Natural killer cell (primary cell): Measurements from ENCODE around the gene LONP1. TPM values are rescaled to one million over a fixed set of nuclear protein-coding genes. Genes with fewer than 3 reads are reported as not detected.

Source experiments
- ATAC-seq, 3 donors: fragments of 150-1000 bp in 2 of 3; fragments of 200-7000 bp in 1 of 3; cut with Tn5 transposase; 1 replicate in 1 of 3; 2 replicates in 2 of 3; pipeline ENCODE4 v1.10.0; 2021; ENCODE audit warnings: mild to moderate bottlenecking in 2 of 3, moderate library complexity in 2 of 3
- DNase-seq, 2 donors: peaks; one replicate each; pipeline versions ENCODE4 v3.0.0 to v3.0.0-alpha.2; 2013 to 2021; ENCODE audit warnings: mixed read lengths in 1 of 2
- H3K27ac ChIP-seq: one replicate; pipeline ENCODE4 v1.5.1; 2013; ENCODE audit warnings: mild to moderate bottlenecking, low read length
- H3K27me3 ChIP-seq: one replicate; pipeline ENCODE4 v1.6.1; 2013; ENCODE audit warnings: low read length; ENCODE audit not compliant: control insufficient read depth, insufficient read depth
- H3K36me3 ChIP-seq: one replicate; pipeline ENCODE4 v1.6.1; 2013; ENCODE audit warnings: low read length; ENCODE audit not compliant: control insufficient read depth, insufficient read depth
- H3K4me1 ChIP-seq: one replicate; pipeline ENCODE4 v1.6.1; 2013; ENCODE audit warnings: low read length; ENCODE audit not compliant: control insufficient read depth, insufficient read depth
- H3K4me3 ChIP-seq: one replicate; pipeline ENCODE4 v1.5.1; 2013; ENCODE audit warnings: low read length
- H3K9me3 ChIP-seq: one replicate; pipeline ENCODE4 v1.6.1; 2013; ENCODE audit warnings: low read length; ENCODE audit not compliant: control insufficient read depth, insufficient read depth
- H3K27ac Mint-ChIP-seq, 2 donors: one replicate each; pipeline ENCODE4 v1.8.0; 2022; ENCODE audit warnings: mild to moderate bottlenecking in 2 of 2, mixed read lengths in 2 of 2, moderate library complexity in 1 of 2
- H3K27me3 Mint-ChIP-seq, 2 donors: one replicate each; pipeline ENCODE4 v1.8.0; 2022; ENCODE audit warnings: low read depth in 2 of 2, mixed read lengths in 2 of 2
- H3K36me3 Mint-ChIP-seq: one replicate; pipeline ENCODE4 v1.8.0; 2022; ENCODE audit warnings: mixed read lengths
- H3K4me1 Mint-ChIP-seq, 2 donors: one replicate each; pipeline ENCODE4 v1.8.0; 2022; ENCODE audit warnings: mixed read lengths in 2 of 2
- H3K4me3 Mint-ChIP-seq: one replicate; pipeline ENCODE4 v1.8.0; 2022; ENCODE audit warnings: mild to moderate bottlenecking, moderate library complexity, mixed read lengths
- H3K9me3 Mint-ChIP-seq, 2 donors: one replicate each; pipeline ENCODE4 v1.8.0; 2022; ENCODE audit warnings: mixed read lengths in 2 of 2
- WGBS: methylation state at CpG from one replicate; pipeline ENCODE4 v1.1.7; 2013; ENCODE audit warnings: missing lambda C conversion rate; ENCODE audit not compliant: insufficient coverage; 5-methylcytosine and 5-hydroxymethylcytosine counted together
- intact Hi-C: fragments of 100-400 bp; cut with micrococcal nuclease; formaldehyde crosslinking; loops from one replicate; pipeline ENCODE4 v1.14.2; 2022
- total RNA-seq, 4 donors: library from RNA; stranded (reverse); fragments of 120-200 nt in 1 of 4; gene quantifications; one replicate each; pipeline versions ENCODE4 v1.2.3 to v1.2.4, GENCODE V29; 2013 to 2022
- TF ChIP-seq, protein P1 (sequence below): fragments of 200-600 bp; IDR thresholded peaks from one replicate; pipeline ENCODE4 v1.8.0; 2022; ENCODE audit warnings: antibody characterized with exemption

The LONP1 gene
- total RNA-seq, 3 donors from 2014 or later (not counting 1 experiment from before 2014, with no cell fraction given): 50.5 to 61.8 (median 56.1) TPM

DNA sequence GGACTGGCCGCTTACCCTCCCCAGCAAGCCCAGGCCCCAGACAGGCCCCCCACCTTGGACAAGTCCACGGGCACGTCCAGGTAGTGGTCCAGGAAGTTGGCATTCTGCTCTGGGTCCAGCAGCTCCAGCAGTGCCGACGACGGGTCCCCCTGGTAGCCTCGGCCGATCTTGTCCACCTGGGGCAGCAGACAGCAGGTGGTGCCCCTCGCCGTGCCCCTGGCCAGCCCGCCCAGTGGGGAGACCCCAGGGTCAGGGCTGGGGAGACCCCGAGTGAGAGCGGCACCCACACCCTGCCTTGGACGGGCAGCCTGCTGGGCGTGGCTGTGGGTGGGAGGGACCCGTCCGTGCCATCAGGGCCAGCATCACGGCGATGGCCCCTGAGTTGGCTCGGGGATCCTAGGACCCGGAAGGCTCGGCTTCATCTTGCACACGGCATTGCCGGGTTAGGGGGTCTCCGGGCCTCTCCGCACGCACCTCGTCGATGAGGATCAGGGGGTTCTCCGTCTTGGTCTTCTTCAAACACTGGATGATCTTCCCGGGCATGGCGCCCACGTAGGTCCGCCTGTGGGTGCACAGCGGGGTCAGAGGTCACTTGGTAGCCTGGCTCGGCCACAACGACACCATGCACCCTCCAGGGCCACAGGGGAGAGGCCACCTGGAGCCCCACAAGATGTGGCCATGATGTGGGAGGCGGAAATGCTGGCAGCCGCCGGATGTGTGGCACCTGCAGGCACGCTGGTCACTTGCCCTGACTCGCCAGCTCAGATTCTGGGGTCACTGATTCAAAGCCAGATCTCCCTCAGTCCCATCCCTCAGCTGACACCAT is 23.5 kb downstream of the LONP1 start:
- Histone ChIP-seq H3K4me3 (no peak overlapping the region), H3K4me1 (peaks cover 7% of the 10 kb centered on the region), H3K9me3 (no peaks in the 10 kb centered on the region), H3K27ac (no peak overlapping the region), H3K27me3 (no peaks in the 10 kb centered on the region), H3K36me3 (peaks cover 62% of the 10 kb centered on the region)
- no peak overlapping the region for H3K4me3 Mint-ChIP-seq
- H3K27ac Mint-ChIP-seq: no peak overlapping the region
- WGBS: 92% methylated on average over 42 of the region's 42 CpGs
- H3K4me1 Mint-ChIP-seq: peaks cover 0 to 16% of the 10 kb centered on the region in 2 donors
- ATAC-seq: no peak
- no peaks in the 10 kb centered on the region for H3K36me3 Mint-ChIP-seq
- no peaks in the 10 kb centered on the region for H3K9me3 Mint-ChIP-seq
- no peak for DNase-seq
- TF ChIP-seq, protein P1, sequence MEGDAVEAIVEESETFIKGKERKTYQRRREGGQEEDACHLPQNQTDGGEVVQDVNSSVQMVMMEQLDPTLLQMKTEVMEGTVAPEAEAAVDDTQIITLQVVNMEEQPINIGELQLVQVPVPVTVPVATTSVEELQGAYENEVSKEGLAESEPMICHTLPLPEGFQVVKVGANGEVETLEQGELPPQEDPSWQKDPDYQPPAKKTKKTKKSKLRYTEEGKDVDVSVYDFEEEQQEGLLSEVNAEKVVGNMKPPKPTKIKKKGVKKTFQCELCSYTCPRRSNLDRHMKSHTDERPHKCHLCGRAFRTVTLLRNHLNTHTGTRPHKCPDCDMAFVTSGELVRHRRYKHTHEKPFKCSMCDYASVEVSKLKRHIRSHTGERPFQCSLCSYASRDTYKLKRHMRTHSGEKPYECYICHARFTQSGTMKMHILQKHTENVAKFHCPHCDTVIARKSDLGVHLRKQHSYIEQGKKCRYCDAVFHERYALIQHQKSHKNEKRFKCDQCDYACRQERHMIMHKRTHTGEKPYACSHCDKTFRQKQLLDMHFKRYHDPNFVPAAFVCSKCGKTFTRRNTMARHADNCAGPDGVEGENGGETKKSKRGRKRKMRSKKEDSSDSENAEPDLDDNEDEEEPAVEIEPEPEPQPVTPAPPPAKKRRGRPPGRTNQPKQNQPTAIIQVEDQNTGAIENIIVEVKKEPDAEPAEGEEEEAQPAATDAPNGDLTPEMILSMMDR: no peak
- H3K27me3 Mint-ChIP-seq: no peaks in the 10 kb centered on the region
- intact Hi-C loops: no loop called here

DNA sequence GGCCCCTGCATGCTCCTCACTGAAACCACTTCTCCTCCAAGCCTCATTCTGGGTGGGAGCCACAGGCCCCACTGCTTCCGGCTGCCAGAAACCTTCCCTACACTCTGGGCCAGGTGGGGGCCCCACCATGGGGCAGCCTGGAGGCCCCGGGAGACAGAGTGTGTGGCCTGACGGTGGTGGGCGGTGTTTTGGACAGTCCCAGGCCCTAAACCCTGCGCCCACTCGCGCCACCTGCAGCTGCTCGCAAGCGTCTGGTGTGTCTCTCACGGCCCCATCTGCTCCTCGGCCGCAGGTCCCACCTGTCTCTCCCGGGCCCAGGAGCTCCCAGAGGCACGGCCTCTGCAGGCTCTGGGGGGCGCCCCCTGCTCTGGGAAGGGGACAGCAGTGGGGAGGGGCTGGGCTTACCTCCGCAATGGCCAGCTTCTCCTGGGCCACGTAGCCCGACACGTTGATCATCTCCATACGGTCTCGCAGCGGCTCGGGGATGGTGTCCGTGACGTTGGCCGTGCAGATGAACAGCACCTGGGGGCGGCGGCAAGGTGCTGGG is 24.2 kb downstream of the LONP1 start:
- no peak overlapping the region for H3K4me3 ChIP-seq
- no peaks in the 10 kb centered on the region for H3K27me3 ChIP-seq
- ATAC-seq: no peak
- H3K36me3 ChIP-seq: peaks cover 61% of the 10 kb centered on the region
- TF ChIP-seq, protein P1: no peak
- Mint-ChIP-seq H3K9me3 (no peaks in the 10 kb centered on the region), H3K4me3 (no peak overlapping the region), H3K36me3 (no peaks in the 10 kb centered on the region), H3K27me3 (no peaks in the 10 kb centered on the region), H3K4me1 (peaks cover 3 to 21% of the 10 kb centered on the region in 2 donors), H3K27ac (no peak overlapping the region)
- H3K27ac ChIP-seq: no peak overlapping the region
- intact Hi-C loops: no loop called here
- H3K4me1 ChIP-seq: peaks cover 14% of the 10 kb centered on the region
- WGBS: 90% methylated on average over 28 of the region's 28 CpGs
- H3K9me3 ChIP-seq: no peaks in the 10 kb centered on the region
- DNase-seq: no peak

DNA sequence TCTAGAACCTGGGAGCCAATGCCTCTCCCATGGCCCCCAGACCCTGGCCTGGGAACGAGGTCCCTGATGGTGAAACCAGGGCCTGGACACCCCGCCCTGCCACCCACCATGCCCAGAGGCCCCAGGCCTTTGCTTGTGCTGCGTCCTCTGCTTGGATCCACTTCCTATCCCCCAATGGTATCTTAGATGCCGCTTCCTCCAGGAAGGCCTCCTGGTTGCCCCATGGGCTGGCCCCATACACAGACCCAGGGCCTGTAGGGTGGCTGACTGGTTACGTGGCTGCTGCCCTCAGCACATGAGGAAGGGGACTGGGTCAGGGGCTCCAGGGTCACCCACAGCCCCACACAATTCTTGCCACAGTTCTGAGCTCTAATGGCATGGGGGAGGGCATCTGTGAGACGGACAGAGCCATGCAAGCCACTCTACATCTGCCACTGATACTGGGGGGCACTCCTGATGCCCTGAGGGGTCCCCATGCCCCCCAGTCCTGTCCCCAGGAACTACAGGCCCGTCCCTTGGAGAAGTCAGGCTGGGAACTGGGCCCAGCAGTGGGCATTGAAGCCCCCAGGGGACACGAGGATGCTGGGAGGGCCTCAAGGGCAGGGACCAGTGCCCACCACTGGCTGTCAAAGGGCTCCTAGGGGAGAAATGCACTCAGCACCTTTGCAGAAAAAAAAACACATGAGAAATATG is 24.8 kb downstream of the LONP1 start:
- no peak for ATAC-seq
- WGBS: 91% methylated on average over 8 of the region's 8 CpGs
- Histone ChIP-seq H3K9me3 (no peaks in the 10 kb centered on the region), H3K4me1 (peaks cover 18% of the 10 kb centered on the region), H3K36me3 (peaks cover 57% of the 10 kb centered on the region), H3K4me3 (no peak overlapping the region), H3K27me3 (no peaks in the 10 kb centered on the region), H3K27ac (no peak overlapping the region)
- no peak overlapping the region for H3K27ac Mint-ChIP-seq
- DNase-seq: no peak
- H3K27me3 Mint-ChIP-seq: no peaks in the 10 kb centered on the region
- intact Hi-C loops: no loop called here
- H3K4me1 Mint-ChIP-seq: peaks cover 9 to 27% of the 10 kb centered on the region in 2 donors
- H3K36me3 Mint-ChIP-seq: no peaks in the 10 kb centered on the region
- H3K9me3 Mint-ChIP-seq: no peaks in the 10 kb centered on the region
- TF ChIP-seq, protein P1: no peak
- H3K4me3 Mint-ChIP-seq: no peak overlapping the region
